Fibroblast of villous mesenchyme (primary cell): ENCODE data around the gene TLE5. TPM values are rescaled to one million over a fixed set of nuclear protein-coding genes. Genes with fewer than 3 reads are reported as not detected.

Experiments used
- DNase-seq: peaks from one replicate; pipeline ENCODE4 v3.0.0-alpha.2; 2010; ENCODE audit warnings: low read depth
- H3K4me3 ChIP-seq: 2 replicates; pipeline ENCODE4 v1.5.1; 2011; ENCODE audit warnings: low read depth, mild to moderate bottlenecking, low read length
- total RNA-seq: library from RNA; depleted of rRNA; stranded (reverse); fragments of >200 nt; gene quantifications from 2 replicates; pipeline ENCODE4 v1.2.3, GENCODE V29; 2012
- TF ChIP-seq, protein P1 (sequence below): IDR thresholded peaks from 2 replicates; pipeline ENCODE4 v1.5.1; 2012; ENCODE audit warnings: low read depth, mild to moderate bottlenecking, low read length; ENCODE audit not compliant: insufficient read depth

Gene TLE5
- total RNA-seq, 1 donor, result 289 TPM

GRCh38 chr19:3106509-3107141 is 44.3 kb upstream of the TLE5 start:
- TF ChIP-seq, protein P1, sequence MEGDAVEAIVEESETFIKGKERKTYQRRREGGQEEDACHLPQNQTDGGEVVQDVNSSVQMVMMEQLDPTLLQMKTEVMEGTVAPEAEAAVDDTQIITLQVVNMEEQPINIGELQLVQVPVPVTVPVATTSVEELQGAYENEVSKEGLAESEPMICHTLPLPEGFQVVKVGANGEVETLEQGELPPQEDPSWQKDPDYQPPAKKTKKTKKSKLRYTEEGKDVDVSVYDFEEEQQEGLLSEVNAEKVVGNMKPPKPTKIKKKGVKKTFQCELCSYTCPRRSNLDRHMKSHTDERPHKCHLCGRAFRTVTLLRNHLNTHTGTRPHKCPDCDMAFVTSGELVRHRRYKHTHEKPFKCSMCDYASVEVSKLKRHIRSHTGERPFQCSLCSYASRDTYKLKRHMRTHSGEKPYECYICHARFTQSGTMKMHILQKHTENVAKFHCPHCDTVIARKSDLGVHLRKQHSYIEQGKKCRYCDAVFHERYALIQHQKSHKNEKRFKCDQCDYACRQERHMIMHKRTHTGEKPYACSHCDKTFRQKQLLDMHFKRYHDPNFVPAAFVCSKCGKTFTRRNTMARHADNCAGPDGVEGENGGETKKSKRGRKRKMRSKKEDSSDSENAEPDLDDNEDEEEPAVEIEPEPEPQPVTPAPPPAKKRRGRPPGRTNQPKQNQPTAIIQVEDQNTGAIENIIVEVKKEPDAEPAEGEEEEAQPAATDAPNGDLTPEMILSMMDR, result no peak
- no peak for DNase-seq

DNA sequence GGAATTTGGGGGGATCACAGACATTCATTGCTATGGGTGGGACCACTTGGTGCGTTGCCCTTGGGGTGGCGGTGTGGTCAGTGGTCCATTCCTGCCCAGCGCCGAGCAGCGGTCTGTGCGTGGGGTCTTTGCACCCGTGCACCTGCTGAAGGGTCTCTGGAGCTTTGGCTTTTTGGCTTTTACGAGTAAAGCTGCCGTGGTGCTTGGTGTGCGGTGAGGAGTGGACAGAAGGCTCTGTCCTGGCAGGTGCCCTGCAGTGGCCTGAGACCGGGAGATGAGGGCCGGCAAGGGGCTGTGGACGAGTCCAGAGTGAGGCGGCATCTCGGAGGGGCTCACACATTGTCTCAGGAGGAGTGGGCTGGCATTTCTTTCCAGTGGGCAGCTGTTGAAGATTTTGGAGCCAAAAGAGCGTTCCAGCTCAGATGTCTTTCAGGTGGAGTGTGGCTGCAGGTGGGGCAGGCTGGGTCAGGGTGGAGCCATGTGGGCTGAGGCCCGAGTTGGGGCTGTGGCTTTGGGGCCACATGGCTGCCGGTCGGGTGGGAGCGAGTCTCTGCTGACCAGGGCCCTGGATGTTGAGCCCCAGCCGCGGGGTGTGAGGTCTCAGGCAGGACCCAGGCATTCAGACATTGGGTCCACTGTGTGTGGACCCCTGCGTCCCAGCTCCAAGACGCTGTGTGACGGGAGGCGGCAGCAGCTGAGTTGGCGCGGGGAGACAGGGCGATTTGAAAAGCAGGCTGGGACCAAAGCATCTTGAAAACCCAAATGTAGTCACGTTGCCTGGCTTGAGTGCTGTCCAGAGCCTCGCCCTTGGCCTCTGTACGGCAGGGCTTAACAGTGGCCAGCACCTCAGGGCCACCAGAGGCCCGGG is 43.6 kb upstream of the TLE5 start:
- TF ChIP-seq, protein P1, result no peak
- H3K4me3 ChIP-seq, result no peak overlapping the region
- no peak for DNase-seq

More at GRCh38 chr19:3106509-3107141, 44.3 kb upstream of the TLE5 start:
- H3K4me3 ChIP-seq, result no peak overlapping the region

DNA sequence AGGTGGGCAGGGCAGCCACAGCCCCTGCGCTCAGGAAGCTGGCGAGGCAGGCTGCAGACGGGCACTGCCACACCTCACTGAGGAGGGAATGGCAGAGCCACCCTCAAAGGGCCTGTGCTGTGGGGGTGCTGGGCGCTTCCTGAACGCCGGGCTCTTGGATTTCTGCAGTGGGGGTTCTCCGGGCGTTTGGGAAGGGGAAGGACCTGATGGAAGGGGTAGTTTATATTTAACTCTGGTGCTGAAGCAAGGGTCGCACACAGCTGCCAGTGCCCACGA is 42.4 kb upstream of the TLE5 start:
- no peak for DNase-seq
- no peak overlapping the region for H3K4me3 ChIP-seq
- TF ChIP-seq, protein P1, result no peak

DNA sequence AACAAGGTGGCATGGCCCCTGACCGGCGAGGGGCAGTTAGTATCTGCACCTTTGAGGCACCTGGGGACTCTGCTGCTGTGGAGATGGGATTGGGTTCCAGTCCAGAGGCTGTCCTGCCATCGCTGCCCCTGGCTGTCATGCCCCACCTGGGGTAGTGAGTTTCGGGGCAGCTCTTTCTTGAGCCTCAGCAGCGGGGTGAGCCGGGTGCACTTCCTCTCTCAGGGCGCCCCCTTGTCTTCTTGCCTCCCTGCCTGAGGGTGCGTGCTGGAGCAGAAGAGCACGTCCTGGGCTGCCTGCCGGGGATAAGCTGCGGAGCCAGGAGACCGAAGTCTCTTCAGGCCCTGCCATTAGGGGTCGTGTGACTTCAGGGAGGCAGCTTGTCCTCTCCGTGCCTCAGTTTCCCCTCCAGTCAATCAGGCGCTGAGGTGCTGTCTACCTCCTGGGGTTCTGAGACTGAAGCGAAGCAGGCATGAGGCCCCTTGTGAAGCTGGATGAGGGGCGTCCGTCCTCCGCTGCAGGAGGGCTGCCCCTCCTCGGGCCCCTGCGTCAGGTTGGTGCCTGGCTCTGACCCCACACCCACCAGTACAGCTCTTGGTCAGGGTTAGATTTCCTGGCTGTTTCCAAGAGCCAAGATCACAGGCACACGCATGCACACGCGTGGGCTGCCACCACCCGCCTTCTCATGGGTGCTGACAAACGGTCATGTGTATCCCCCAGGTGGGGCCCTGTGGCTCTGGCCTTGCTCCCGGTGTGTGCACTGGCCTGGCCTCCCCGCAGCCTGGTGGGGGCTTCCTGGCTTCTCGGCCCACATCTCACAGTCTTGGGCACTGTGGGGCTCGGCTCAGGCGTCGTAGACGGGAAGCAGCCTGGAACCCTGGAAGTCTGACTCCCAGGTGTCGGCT is 40.2 kb upstream of the TLE5 start:
- no peak for DNase-seq
- H3K4me3 ChIP-seq, result no peak overlapping the region
- TF ChIP-seq, protein P1, result no peak

DNA sequence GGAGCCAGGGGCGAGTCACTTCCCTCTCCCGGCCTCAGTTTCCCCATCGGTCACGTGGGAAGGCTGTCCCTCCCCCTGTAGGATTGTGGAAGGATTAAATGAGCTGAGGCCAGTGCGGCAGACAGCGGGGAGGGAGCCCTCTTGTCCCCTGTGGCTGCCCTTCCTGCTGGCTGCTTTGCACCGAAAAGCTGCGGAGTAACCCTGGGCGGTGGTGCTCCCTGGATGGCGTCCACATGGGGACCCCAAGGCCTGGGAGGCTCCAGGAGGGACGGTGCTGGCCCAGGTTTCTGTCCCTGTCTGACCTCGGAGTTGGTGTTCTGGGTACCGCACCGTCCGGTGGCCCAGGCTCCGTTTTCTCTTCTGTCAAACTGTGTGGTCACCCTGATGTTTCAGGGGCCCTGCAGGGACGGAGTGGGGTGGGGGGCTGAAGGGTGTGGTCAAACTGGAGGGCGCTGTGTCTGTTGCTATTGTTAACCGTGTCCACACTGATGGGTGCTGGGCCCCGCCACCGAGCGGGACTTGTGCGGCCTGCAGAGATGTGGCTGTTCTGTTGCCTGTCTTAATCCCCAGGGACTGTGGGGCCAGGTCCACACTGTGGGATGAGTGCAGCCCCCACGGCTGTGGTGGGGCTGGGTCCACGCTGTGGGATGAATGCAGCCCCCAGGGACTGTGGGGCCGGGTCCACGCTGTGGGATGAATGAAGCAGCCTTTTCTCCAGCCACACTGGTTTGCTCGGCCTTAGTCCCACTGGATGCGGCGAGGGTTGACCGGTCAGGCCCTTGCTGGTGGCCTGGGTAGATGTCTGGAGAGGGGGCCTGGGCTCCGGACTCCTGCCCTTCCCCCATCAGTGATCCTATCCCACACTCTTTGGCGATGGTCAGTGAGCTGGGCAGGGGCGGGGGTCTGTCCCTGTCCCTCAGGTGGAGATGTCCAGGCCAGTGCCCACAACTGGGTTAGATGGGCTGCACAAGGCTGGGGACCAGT is 38.7 kb upstream of the TLE5 start:
- H3K4me3 ChIP-seq, result no peak overlapping the region
- TF ChIP-seq, protein P1, result no peak
- DNase-seq, result no peak

DNA sequence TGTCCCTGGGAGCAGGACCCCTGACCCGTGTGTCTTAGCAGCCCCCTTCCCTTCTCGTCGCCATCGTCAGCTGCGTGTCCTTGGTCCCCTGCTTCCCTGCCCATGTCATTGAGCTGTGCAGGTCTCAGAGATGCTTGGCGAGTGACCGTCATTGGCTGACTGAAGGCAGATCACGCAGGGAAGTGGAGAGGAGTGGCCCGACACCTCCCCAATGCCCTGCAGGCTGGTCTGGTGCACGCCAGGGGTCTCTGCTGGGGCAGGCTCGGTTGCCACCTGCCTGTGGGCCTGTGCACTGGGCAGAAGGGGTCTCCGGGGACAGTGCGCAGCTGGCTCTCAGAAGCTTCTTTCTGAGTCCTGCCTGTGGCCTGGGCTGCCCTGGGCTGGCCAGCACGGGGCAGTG is 38.0 kb upstream of the TLE5 start:
- DNase-seq, result no peak
- no peak overlapping the region for H3K4me3 ChIP-seq
- TF ChIP-seq, protein P1, result no peak
